HL-60 (cell line): ENCODE results near the gene CHID1.

ENCODE experiments used
- GABPA ChIP-seq: IDR thresholded peaks from 2 replicates; pipeline ENCODE4 v1.6.1; 2012; ENCODE audit warnings: low read depth
- POLR2AphosphoS5 ChIP-seq: IDR thresholded peaks from 2 replicates; pipeline ENCODE4 v1.6.1; 2012; ENCODE audit warnings: low read depth
- SPI1 ChIP-seq: IDR thresholded peaks from 2 replicates; pipeline ENCODE4 v1.6.1; 2012; ENCODE audit warnings: low read depth, mild to moderate bottlenecking, borderline replicate concordance
- TF ChIP-seq, protein P1 (sequence below): IDR thresholded peaks from one replicate; pipeline ENCODE4 v1.5.1; 2011; ENCODE audit warnings: low read length, control low read depth, inconsistent platforms; ENCODE audit not compliant: insufficient read depth
- TF ChIP-seq, protein P2 (sequence below): IDR thresholded peaks from 2 replicates; pipeline ENCODE4 v1.6.1; 2012; ENCODE audit warnings: low read depth; ENCODE audit not compliant: insufficient replicate concordance

DNA sequence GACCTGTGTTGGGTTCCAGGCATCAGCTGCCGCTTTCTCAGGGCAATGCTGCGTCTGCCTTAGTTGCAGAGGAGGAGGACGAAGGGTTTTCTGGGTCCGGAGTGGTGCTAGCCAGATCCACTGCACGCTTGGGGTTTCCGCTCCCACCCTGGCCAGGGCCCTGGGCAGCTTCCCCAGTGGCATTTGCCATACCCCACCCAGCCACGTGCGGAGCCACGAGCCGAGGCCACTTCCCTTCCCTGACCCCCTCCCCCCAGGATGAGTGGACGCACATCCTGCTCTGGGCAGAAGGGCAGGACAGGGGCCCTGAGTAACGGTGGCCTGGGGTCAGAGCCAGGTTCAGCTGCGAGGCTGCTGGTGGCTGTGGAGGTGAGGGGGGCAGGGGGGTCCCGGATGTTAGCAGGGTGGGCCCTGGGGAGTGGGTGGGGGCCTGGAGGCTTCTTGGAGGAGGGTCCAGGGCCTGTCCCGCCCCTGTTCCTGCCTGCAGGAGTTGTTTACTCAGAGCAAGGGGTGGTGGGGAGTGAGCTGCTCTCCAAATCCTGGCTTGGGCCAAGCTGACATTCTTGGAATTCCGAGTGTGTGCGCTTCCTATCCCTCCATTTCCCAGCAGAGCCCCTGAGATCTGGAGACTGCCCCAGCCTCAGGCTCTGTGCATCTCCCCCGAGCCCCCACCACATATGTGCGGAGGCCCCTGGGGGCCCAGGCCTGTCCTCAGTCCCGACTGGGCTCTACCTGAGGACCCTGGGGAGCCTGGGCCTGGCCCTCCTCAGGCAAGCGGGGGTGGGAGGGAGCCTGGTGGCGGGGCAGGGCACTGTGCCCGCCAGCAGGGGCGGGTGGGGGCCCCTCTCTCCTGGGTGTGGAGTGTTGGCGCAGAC, 66.6 kb downstream of the CHID1 start:
- TF ChIP-seq, protein P1, sequence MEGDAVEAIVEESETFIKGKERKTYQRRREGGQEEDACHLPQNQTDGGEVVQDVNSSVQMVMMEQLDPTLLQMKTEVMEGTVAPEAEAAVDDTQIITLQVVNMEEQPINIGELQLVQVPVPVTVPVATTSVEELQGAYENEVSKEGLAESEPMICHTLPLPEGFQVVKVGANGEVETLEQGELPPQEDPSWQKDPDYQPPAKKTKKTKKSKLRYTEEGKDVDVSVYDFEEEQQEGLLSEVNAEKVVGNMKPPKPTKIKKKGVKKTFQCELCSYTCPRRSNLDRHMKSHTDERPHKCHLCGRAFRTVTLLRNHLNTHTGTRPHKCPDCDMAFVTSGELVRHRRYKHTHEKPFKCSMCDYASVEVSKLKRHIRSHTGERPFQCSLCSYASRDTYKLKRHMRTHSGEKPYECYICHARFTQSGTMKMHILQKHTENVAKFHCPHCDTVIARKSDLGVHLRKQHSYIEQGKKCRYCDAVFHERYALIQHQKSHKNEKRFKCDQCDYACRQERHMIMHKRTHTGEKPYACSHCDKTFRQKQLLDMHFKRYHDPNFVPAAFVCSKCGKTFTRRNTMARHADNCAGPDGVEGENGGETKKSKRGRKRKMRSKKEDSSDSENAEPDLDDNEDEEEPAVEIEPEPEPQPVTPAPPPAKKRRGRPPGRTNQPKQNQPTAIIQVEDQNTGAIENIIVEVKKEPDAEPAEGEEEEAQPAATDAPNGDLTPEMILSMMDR: no peak
- TF ChIP-seq, protein P2, sequence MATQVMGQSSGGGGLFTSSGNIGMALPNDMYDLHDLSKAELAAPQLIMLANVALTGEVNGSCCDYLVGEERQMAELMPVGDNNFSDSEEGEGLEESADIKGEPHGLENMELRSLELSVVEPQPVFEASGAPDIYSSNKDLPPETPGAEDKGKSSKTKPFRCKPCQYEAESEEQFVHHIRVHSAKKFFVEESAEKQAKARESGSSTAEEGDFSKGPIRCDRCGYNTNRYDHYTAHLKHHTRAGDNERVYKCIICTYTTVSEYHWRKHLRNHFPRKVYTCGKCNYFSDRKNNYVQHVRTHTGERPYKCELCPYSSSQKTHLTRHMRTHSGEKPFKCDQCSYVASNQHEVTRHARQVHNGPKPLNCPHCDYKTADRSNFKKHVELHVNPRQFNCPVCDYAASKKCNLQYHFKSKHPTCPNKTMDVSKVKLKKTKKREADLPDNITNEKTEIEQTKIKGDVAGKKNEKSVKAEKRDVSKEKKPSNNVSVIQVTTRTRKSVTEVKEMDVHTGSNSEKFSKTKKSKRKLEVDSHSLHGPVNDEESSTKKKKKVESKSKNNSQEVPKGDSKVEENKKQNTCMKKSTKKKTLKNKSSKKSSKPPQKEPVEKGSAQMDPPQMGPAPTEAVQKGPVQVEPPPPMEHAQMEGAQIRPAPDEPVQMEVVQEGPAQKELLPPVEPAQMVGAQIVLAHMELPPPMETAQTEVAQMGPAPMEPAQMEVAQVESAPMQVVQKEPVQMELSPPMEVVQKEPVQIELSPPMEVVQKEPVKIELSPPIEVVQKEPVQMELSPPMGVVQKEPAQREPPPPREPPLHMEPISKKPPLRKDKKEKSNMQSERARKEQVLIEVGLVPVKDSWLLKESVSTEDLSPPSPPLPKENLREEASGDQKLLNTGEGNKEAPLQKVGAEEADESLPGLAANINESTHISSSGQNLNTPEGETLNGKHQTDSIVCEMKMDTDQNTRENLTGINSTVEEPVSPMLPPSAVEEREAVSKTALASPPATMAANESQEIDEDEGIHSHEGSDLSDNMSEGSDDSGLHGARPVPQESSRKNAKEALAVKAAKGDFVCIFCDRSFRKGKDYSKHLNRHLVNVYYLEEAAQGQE: no peak
- TF ChIP-seq POLR2AphosphoS5 (no peak), GABPA (no peak), SPI1 (no peak)
